Activated T-helper 1 cell treated with Interleukin-2 at 50 U/mL for 16 hours (primary cell): Measurements from ENCODE around the gene SERHL2.
A peak's percentile ranks its signal among the peaks of the same experiment; 100 is the strongest.
"Not testable (repeated sequence)": the region's sequence is repeated elsewhere in the genome, so short reads cannot be mapped to it uniquely, and the experiment has no call there.

Experiments
- DNase-seq: peaks from one replicate; pipeline ENCODE4 v3.0.0-alpha.2; 2020; ENCODE audit warnings: low read depth

SERHL2 gene

DNA sequence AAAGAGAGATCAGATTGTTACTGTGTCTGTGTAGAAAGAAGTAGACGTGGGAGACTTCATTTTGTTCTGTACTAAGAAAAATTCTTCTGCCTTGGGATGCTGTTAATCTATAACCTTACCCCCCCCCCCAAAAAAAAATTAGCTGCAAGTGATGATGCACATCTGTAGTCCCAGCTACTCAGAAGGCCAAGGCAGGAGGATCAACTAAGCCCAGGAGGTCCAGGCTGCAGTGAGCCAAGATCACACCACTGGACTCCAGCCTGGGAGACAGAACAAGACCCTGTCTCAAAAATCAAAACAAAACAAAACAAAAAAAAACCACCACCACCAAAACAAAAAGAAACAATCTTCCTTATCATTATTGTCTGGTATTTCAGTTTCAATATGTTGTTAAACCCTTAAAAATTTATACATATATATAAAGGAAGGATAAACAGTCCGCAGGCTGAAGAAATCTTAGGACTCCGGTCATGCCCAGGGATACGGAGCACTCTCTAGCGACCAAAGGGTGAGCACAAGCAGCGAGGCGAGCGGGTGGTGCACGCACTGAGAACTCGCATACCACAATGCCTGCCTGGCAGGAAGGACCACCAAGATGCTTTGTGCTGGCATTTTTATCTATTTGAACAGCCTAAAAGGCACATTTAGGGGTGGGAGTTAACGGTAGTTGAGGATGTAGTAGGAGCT lies 54.5 kb downstream of the SERHL2 start:
- DNase-seq, result no peak

DNA sequence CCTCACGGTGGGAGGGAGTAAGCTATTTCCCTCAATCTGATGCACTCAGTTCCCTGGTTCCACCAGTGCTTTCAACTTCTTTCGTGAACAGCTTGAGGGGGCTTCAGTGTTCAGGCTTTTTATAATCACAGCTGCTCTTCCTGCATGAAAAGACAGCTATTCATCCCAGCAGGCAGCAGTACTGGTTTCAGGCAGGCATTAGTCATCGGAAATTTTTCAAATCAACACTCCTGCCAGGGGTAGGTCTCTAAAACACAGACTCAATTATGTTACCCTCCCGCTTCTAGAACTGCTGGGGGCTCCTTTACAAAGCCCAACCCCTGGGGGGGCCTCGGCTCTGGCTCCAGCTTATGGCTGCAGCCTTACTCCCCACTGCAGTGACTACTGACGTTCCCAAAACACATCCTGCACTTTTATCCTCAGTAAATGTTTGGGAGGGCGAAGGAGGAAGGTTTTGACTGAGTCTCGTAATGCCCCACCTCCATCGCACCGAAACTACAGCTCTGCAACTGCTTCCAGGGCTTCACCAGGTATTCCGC lies 55.1 kb downstream of the SERHL2 start:
- no peak for DNase-seq

DNA sequence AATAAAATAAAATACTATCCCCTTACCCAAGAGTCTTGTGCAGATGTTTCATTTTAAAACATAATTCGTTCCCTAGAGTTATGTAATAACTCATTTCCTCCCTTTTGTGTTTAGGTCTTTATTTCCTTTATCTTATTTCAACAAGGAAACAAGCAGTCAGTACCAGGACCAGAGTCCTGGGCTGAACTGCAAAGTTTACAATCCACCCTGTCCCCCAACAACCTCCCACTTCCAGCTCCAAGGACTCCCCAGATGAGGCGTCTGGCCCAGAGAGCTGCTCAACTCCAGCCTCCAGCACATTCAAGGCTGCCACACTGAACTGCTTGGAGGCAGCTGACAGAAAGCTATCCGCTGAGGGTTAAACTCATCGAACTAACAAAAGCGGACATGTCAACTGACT lies 56.4 kb downstream of the SERHL2 start:
- DNase-seq, result no peak

DNA sequence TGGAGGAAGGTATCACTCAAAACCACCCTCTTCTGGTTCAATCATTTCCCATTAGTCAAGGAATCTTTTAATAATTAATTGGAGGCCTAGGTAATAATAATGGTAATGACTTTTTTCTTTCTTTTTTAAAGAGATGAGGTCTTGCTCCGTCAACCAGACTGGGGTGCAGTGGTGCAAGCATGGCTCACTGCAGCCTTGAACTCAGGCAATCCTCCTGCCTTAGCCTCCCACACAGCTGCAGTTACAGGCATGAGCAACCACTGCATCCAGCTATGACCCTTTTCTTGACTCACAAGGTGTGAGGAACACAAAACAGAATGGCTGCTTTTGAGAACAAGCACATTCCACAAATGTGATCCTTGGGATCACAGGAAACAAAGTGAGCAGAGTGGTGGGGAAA lies 57.3 kb downstream of the SERHL2 start:
- DNase-seq, result no peak

DNA sequence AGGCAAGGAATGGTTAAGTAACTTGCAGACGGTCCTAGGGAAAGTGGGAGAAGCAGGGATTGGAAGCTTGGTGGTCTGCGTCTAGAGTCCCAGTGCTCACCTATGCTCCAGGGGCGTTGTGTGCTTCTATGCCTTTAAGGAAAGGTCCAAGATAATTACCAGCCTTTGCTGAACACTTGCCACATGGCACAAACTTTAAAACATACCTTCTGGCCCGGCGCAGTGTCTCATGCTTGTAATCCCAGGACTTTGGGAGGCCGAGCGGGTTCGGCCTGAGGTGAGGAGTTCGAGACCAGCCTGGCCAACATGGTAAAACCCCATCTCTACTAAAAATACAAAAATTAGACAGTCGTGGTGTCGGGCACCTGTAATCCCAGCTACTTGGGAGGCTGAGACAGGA lies 58.6 kb downstream of the SERHL2 start:
- DNase-seq, result no peak

DNA sequence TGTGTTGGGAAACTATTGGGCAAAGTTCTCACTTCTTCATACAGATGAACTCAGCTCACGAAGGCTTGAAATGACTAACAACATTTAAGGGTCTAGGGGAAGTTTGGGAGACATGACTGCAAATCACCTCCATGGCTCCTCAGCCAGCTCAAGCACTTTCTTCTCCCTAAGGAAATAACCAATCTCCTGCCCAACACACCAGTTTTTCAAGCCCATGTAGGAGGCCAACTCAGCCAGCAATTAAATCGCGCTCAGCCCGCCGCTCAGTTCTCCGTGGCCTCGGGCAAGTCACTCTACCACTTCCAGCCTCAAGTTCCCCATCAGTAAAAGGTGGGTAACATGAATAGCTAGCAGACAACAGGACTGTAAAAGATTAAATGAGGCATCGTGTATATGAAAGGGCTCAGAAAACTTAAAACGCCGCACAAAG lies 60.1 kb downstream of the SERHL2 start:
- no peak for DNase-seq

DNA sequence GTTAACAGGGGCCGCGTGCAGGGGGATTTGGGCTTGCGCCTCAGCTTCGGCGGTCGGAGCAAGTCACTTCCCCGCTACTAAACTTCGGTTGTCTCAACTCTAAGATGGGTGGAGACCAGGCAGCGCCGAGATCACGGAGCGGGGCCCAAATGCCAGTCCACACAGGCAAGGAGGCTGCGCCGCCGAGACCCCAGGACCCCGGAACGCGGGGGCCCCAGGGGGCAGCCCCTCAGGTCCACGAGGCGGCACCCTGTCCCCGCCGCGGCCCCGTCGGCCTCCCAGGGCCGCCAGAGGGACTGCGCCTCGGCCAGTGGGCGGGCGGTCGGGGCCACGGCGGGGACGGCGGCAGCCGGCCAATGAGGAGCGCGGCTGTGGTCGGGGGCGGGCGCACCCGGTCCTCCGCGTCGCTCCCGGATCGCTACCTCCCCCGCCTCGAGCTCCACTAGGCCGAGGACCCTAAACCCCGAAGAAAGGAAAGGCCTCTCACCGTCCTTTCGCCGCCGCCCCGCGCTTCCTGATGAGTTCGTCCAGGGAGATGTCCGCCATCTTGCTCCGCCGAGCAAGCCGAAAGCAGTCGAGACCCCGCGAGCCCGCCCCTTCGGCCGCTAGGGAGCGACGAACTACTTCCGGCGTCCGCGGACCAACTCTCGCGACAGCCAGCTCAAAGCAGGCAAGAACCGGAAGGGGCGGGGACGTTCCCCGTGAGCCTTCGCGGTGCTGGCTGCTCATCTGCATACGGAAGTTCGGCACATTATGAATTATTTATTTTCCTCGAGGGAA lies 60.7 kb downstream of the SERHL2 start, which contains the start of gene POLDIP3:
POLDIP3 (minus strand) TSS at position 572 of the 780 bp plus-strand sequence; CDS start at position 546, 26 bp downstream.
- DNase-seq, result peak; percentile 99

DNA sequence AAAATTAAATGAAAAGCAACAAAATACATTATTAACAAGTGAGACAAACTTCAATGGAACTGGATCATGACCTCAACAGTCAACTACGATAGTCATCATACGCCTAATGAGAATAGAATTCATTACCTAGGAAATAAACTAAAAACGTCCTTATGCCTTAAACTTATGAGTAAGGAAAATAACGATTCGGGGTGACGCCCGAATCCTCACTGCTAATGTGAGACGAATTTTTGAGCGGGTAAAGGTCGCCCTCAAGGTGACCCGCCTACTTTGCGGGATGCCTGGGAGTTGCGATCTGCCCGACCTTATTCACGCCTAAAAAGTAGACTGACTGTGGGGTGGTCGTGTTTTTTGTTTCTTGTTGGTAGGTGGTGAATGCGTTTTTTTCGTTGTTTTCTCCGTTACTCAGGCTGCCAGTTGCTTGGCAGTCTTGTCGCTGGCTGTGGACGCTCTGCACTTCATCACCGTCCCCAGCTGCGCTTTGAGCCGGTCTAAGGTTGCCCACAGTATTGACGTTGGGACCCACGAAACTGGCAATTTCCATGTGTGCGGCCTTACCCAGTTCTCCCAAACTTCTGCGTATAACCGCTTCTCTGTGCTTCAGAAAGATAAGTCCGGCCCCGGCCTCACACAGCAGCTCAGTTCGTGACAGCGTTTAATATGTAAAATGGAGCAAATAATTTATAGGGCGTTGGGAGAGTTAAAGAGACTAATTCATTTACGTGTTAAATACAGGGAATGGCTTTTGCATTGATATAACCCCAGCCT lies 61.5 kb downstream of the SERHL2 start:
- peak; percentile 58 for DNase-seq

DNA sequence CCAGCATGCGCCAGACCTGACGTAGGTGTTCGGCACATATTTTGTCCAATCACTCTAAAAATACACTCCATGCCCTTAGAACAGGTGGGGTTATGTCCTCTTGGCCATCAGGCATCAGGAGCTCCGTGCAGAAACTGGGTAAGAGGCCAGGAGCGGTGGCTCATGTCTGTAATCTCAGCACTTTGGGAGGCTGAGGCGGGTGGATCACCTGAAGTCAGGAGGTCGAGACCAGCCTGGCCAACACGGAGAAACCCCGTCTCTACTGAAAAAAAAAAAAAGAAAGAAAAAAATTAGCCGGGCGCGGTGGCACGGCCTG lies 62.1 kb downstream of the SERHL2 start:
- DNase-seq, result not testable (repeated sequence)

DNA sequence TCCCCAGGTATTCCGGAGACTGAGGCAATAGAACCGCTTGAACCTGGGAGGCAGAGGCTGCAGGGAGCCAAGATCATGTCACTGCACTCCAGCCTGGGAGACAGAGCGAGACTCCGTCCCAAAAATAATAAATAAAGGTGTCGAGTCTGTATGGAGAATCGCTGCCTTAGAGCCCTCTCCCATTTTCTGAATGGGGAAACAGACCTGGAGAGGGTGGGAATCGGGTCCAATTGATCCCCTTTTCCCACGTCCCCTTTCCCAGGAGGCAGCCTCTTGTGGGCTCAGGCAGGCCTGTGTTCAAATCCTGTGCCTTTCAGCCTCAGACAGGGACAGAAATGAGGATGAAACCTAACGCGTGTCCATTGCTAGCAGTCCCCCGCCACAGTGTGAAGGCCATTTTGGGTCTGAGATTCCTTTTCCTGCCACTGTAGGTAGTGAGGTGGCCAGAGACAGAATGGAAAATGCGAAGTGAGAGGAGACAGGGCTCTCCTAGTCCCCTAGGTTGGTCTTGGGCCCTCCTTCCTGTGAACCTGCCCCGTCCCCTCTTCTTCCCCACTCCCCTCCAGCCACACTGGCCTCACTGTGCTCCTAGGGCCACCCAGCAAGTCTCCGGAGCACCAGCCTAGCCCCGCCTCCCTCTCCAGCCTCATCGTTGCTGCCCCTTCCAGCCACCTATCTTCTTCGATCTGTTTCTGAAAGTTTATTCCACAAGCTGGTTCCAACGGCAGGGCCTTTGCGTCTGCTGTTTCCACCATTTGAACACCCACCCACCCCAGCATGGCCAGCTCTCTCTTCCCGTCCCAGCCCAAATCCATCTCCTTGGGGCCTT lies 63.6 kb downstream of the SERHL2 start:
- no peak for DNase-seq

DNA sequence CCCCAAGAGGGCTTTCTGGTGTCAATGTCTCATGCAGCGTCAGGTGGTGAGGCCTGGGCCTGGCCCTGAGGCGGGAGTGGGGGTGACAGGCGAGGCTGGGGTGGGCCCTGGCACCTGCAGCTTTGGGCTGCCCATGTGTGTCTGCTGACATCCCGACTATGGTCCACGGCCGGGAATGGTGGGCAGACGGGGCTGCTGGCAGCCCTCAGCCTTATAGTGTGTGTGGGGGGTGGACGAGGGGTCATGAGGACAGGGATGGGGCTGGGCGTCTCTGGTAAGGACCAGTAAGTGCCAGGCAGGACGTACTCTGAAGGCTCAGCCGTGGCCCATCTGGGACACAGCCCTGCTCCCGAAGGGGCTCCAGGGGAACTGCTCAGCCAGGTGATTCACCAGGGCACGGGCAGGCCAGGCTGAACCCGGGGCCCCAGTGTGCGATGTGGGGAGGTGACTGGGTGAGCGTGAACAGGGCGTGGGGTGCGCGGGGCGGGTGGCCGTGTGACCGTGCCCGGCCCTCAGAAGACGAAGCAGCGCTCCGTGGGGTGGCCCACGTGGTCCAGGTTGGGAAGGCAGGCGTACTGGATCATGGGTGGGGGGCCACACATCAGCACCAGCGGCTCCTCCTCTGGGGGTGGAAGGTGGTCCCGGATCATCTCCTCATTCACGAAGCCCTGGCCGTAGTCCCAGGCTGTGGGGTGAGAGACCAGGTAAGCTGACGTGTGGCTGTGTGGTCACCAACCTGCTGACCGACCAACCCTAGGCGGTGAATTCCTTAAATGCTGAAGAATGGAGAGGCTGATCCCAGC lies 65.7 kb downstream of the SERHL2 start:
- DNase-seq, result no peak

DNA sequence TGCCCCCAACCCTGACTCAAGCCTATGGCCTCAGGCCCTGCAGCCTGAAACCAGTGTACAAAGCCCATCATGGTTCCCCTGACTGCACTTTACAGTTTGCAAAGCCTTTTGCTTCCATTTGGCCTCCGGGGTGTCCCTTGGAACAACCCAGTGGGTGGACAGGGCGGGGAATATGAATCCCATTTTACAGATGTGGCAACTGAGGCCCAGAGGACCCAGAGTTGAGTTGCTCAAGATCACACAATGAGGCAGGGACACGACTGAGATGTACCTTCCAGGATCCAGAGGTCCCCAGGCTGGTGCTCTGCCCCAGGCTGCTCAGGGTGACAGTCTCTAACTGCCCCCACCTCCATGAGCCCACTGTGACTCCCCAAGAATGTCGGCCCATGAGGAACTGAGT lies 66.3 kb downstream of the SERHL2 start:
- DNase-seq, result no peak

DNA sequence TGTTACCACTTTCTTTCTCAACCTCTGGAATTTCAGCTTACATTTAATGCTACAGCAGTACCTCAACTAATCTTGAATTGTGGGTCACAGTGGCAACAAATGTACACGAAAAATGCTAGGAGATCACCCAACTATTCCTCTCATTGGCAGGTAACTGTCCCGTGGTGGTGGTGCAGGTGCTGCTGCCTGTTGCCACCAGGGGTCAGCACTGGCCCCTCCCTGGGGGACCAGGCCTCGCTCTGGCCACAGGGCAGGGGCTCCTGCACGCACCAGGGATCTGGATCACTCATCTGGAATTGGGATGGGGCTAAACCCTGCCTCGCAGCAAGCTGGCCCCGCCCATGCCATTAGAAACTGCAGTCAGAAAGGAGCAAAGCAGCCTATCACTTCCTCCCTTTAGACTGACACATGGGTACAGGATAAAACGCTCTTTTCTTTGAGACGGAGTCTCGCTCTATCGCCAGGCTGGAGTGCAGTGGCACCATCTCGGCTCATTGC lies 67.8 kb downstream of the SERHL2 start:
- peak; percentile 27 for DNase-seq

DNA sequence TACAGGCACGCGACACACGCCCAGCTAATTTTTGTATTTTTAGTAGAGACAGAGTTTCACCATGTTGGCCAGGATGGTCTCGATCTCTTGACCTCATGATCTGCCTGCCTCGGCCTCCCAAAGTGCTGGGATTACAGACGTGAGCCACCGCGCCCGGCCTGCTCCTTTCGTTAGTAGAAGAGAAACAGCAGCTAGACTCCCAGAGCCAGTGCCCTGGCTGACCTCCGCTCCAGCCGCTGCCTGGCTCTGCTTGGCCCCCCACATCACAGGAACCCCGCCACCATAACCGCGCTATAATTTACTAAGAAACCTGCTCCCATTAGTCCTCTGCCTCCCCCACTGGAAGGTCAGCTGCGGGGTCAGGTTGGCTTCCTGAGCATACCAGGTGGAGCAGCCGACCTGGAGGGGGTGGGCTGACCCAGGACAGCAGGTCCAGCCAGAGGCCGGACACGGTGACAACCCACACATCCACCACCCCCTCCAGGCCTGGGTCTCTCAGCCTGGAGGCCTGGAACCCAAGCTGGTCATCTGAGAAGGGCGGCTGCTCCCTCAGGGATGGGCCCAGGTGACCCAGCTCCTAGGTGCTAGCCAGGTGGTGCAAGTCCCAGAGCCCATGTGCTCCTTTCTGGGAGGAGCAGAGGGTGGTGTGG lies 68.4 kb downstream of the SERHL2 start:
- no peak for DNase-seq

DNA sequence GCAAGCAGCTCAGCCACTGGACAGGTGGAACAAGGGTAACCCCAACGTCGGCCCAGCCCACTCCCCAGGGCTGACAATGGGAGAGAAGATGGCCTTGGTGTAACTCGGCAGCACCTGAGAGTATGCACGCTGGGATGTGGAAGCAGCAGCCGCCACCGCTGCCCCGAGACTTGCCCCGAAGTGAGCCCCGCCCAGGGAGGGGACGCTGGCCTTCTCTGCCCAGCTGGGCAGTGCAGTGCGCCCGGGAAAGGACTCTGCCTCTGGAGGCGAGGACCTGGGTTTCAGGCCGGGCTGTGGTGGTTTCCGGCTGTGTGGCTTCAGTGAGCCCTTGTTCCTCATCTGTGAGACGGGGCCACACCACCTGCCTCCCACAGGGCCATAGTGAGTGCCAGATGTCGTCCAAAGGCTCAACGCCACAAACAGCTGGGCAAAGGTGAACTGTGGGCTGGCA lies 69.6 kb downstream of the SERHL2 start:
- DNase-seq, result no peak
